Retinal pigment epithelial cell (primary cell): ENCODE data around the gene CCNG2.
"Not testable (repeated sequence)": the region's sequence is repeated elsewhere in the genome, so short reads cannot be mapped to it uniquely, and the experiment has no call there.

Experiments used
- DNase-seq: peaks from one replicate; pipeline ENCODE4 v3.0.0-alpha.2; 2010; ENCODE audit warnings: low read depth
- H3K4me3 ChIP-seq: 2 replicates; pipeline ENCODE4 v1.5.1; 2011; ENCODE audit warnings: mild to moderate bottlenecking, low read length, control low read depth, moderate library complexity
- TF ChIP-seq, protein P1 (sequence below): conservative IDR thresholded peaks from 2 replicates; pipeline ENCODE4 v1.5.1; 2011; ENCODE audit warnings: low read depth, low read length, control low read depth, inconsistent platforms

The CCNG2 gene

DNA sequence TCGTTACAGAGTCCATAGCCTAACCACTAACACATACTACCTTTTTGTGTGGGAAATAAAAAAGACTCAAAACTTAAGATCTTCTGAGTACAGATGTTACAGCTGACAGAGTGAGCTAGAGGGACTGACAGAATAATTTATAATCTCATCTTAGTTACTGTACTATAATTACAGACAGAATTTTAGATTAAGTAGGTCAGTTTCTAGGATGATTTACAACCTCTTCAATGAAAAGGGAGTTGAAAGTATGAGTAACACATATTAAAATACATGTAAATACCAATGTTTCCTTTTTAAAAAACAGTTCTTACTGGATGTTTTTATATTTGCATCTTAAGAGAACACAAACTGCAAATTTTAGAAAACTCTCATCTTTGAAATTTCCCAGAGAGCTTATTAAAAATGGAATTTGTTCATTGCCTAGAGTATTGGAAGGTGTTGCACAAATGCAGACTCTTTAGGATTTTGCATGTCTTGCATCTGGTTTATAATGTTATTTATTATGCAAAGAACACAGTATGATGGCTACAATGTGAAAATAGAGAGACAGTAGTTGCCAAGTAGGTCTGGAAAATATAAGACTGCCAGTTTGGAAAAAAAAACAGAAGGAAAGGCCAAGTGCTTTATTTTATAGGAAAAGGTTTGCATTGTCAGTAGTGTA, 24.2 kb upstream of the CCNG2 start:
- no peak for DNase-seq
- TF ChIP-seq, protein P1, sequence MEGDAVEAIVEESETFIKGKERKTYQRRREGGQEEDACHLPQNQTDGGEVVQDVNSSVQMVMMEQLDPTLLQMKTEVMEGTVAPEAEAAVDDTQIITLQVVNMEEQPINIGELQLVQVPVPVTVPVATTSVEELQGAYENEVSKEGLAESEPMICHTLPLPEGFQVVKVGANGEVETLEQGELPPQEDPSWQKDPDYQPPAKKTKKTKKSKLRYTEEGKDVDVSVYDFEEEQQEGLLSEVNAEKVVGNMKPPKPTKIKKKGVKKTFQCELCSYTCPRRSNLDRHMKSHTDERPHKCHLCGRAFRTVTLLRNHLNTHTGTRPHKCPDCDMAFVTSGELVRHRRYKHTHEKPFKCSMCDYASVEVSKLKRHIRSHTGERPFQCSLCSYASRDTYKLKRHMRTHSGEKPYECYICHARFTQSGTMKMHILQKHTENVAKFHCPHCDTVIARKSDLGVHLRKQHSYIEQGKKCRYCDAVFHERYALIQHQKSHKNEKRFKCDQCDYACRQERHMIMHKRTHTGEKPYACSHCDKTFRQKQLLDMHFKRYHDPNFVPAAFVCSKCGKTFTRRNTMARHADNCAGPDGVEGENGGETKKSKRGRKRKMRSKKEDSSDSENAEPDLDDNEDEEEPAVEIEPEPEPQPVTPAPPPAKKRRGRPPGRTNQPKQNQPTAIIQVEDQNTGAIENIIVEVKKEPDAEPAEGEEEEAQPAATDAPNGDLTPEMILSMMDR, result no peak
- H3K4me3 ChIP-seq, result no peak overlapping the region

DNA sequence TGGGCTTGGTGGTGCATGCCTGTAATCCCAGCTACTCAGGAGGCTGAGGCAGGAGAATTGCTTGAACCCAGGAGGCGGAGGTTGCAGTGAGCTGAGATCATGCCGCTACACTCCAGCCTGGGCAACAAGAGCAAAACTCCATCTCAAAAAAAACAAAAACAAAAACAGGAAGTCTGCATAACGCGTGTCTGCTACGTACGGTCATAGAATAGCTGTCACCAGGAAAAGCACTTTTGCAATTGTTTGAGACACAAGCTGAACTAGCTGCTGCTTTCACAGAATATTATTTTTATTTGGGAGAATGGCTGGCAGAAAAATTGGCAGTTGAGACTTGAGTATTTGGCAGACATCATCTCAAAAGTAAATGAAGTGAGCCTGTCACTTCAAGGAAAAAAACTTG, 19.6 kb upstream of the CCNG2 start:
- not testable (repeated sequence) for H3K4me3 ChIP-seq, DNase-seq

DNA sequence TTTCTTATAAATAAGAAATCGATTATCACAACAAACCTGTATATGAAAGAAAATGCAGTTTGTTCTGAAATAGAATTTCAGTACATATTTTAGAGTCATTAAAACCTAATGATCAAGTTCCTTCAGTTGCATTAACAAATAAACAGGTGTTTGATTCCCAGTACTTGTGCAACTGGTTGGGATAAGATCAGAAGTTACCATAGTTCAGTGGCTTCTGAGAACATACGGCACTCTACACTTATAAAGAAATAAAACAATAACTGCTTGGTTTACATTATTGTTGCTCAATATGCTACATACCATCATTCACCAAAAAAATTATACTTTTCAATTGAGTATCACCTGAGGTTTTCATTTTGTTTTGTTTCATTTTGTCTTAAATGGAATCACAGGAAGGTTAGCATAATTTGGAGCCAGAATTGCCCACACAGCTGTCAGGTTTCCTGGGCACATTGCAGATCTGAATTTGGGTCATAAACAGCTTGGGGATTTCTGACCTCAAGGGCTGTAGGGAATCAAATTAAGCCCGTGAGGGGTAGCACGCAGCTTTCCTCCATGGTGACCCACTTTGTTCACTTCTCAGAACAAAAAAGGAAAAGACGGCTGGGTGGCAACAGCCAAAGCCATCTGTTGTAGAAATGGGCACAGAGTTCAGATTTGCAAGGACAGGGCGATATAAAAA, 14.9 kb upstream of the CCNG2 start:
- DNase-seq, result no peak

DNA sequence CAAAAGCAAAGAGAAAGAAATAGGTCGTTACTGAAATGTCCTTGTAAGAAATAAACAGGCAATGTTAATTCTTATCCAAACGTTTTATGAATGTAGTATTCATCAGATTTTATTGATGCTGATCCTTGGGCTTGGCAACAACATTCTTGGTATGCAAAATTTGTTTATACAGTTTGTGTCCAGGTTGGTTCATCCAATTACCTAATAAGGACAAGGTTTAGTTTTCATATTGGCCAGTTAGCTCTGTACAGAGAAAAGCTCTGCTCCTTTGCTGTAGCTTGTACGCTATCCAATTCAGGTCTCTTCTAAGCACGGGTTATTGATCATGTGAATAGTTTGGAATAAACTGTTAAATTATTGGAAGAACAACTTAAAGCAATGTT, 14.4 kb upstream of the CCNG2 start:
- TF ChIP-seq, protein P1, result no peak
- DNase-seq, result no peak
- H3K4me3 ChIP-seq, result no peak overlapping the region

More for the DNA sequence above, 14.9 kb upstream of the CCNG2 start:
- TF ChIP-seq, protein P1, result no peak
- no peak overlapping the region for H3K4me3 ChIP-seq

DNA sequence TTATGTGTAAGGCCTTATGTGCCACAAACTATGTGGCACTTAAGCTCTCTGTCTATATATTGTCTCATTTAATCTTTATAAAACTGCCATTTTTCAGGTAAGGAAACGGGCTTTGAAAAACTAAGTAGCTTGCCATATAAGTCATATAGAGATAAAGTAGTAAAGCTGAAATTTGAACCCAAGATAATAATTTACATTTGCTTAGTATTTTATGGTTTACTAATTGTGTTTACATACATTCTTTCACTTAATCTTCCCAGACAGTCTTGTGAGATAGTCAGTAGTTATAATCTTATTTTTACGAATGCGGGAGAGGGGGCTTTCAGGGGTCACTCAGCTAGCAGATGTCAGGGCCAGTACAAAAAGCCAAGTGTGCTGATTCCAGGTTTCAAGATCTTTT, 13.9 kb upstream of the CCNG2 start:
- DNase-seq, result no peak
- H3K4me3 ChIP-seq, result no peak overlapping the region
- TF ChIP-seq, protein P1, result no peak

DNA sequence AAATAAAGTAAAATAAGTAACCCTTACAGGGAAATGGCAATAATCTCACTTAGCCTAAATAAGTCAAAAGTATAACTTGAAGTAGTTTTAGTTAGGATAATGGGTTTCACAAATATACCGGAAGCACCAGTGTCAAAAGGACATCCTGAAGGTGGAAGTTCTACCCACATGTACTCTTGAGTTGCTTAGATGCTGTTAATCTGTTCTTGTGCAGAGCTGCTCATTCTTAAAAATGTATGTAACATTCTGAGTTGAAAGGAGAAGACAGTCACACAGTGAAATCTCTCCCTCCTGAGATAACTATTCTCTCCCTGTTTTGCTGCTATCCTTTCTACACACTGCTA, 11.2 kb upstream of the CCNG2 start:
- no peak overlapping the region for H3K4me3 ChIP-seq
- no peak for DNase-seq
- TF ChIP-seq, protein P1, result no peak

DNA sequence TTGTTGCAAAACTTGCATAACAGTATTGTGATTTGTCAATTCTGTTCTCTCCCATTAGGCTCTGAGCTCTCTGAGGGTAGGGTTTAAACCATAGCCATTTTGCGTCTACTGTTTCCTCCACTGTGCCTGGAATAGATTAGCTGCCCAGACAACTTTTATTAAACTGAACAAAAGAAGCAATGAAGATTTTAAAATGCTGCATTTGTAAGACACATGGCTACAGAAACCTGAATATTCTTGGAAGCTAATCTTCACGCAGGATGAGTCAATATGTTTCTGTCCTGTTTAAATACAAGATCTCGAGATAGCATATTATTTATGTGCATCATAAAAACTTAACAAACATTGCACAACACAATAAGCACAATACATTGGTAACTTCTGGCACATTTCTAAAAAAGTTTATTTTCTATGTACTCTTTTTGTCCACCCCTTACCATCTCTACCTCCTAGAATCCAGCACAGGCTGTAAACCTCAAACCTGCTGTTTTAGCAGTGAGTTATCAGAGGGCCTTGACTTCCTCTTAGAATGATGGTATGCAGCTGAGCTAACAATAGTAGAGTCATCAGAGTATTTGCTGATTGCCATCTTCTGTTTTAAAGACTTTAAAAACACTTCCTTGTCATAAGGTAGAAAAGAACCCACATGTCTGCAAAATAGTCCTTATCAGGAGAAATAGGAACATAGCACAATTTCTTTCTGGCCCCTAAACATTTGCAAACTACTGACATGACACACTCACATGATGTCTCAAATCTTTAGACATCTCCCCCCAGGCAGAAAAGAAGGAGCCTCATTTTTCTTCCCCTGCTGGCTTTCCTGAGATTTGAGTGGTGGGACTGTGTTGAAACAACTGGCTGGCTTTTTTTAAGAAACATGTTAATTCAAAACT, 10.6 kb upstream of the CCNG2 start:
- no peak overlapping the region for H3K4me3 ChIP-seq
- TF ChIP-seq, protein P1, result no peak
- no peak for DNase-seq
